GM06990 (cell line): Measurements from ENCODE around the gene TMEM117.

Experiments
- DNase-seq: peaks from one replicate; pipeline ENCODE4 v3.0.0-alpha.2; 2011; ENCODE audit not compliant: insufficient read length; ENCODE audit errors: extremely low read depth
- H3K27me3 ChIP-seq: replicated peaks from 2 replicates; pipeline ENCODE4 v1.6.0; 2011; ENCODE audit warnings: low read length; ENCODE audit not compliant: control insufficient read depth, insufficient read depth
- H3K36me3 ChIP-seq: 2 replicates; pipeline ENCODE4 v1.5.1; 2011; ENCODE audit warnings: low read length; ENCODE audit not compliant: control insufficient read depth, insufficient read depth
- H3K4me3 ChIP-seq: replicated peaks from 2 replicates; pipeline ENCODE4 v1.5.1; 2011; ENCODE audit warnings: low read depth, mild to moderate bottlenecking, control low read depth, low read length
- TF ChIP-seq, protein P1 (sequence below): IDR thresholded peaks from 2 replicates; pipeline ENCODE4 v1.5.1; 2011; ENCODE audit warnings: low read length, control low read depth, mild to moderate bottlenecking, inconsistent platforms; ENCODE audit not compliant: insufficient read depth, poor library complexity, severe bottlenecking

The TMEM117 gene

DNA sequence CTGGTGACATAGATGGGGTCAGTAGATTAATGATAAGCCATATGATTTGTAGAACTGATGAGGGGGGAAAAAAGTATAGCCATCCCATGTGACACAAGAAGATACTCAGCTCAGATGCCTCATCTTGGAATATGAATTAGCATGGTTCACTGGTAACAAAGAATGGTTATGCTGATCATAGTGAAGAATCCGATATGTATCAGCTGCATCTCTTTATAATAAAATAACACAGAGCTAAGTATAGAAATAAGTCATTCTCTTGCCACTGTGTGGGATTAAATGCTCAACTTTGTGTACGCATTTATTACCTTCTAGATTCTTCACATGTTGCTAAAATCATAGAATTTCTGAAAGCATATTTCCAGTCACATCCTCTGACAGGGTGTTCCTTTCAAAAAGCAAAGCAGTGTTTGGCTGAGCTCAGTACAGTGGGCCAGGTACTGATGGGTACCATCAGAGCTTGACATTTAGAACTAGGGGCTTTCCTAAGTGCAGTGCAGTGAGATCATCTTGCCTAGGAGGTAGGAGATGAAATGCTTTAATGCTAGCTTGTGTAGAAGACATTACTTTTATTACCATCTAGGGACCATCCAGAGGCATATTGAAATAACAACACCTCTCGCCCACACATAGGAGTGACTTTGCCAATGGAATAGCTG lies 256.2 kb downstream of the TMEM117 start:
- H3K4me3 ChIP-seq: no peak overlapping the region
- DNase-seq: no peak
- TF ChIP-seq, protein P1, sequence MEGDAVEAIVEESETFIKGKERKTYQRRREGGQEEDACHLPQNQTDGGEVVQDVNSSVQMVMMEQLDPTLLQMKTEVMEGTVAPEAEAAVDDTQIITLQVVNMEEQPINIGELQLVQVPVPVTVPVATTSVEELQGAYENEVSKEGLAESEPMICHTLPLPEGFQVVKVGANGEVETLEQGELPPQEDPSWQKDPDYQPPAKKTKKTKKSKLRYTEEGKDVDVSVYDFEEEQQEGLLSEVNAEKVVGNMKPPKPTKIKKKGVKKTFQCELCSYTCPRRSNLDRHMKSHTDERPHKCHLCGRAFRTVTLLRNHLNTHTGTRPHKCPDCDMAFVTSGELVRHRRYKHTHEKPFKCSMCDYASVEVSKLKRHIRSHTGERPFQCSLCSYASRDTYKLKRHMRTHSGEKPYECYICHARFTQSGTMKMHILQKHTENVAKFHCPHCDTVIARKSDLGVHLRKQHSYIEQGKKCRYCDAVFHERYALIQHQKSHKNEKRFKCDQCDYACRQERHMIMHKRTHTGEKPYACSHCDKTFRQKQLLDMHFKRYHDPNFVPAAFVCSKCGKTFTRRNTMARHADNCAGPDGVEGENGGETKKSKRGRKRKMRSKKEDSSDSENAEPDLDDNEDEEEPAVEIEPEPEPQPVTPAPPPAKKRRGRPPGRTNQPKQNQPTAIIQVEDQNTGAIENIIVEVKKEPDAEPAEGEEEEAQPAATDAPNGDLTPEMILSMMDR: no peak
- H3K36me3 ChIP-seq: no peaks in the 10 kb centered on the region
- no peaks in the 10 kb centered on the region for H3K27me3 ChIP-seq

- H3K36me3 ChIP-seq: no peaks in the 10 kb centered on the region
- TF ChIP-seq, protein P1: no peak
- H3K4me3 ChIP-seq: no peak overlapping the region
- no peak for DNase-seq
- no peaks in the 10 kb centered on the region for H3K27me3 ChIP-seq
Observed at GRCh38 chr12:44098786-44099185, 262.9 kb downstream of the TMEM117 start.

- Histone ChIP-seq H3K27me3 (no peaks in the 10 kb centered on the region), H3K36me3 (no peaks in the 10 kb centered on the region), H3K4me3 (no peak overlapping the region)
- TF ChIP-seq, protein P1: no peak
- DNase-seq: no peak
Observed at GRCh38 chr12:44099486-44099885, 263.6 kb downstream of the TMEM117 start.

GRCh38 chr12:44100264-44100663 lies 264.4 kb downstream of the TMEM117 start:
- H3K27me3 ChIP-seq: no peaks in the 10 kb centered on the region
- H3K4me3 ChIP-seq: no peak overlapping the region
- no peak for DNase-seq
- H3K36me3 ChIP-seq: no peaks in the 10 kb centered on the region
- TF ChIP-seq, protein P1: no peak

GRCh38 chr12:44101475-44101874 lies 265.6 kb downstream of the TMEM117 start:
- no peak for DNase-seq
- TF ChIP-seq, protein P1: no peak
- no peak overlapping the region for H3K4me3 ChIP-seq
- no peaks in the 10 kb centered on the region for H3K27me3 ChIP-seq
- H3K36me3 ChIP-seq: no peaks in the 10 kb centered on the region

DNA sequence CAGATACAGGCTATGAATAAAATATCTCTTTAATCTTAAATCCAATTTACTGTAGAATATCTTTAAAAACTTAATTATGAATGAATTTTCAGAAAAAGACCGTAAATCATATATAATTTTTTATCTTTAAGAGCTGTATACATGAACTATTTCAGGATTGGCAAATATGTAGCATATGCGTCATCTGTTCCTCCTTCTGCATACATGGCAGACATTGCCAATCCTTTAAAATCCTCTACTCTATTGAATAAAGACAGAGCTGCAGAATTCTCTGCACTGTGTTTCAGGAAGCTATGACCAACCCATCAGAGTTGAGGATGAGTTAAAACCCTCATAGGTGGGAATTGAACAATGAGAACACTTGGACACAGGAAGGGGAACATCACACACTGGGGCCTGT lies 279.0 kb downstream of the TMEM117 start:
- DNase-seq: no peak
- Histone ChIP-seq H3K27me3 (no peaks in the 10 kb centered on the region), H3K4me3 (no peak overlapping the region), H3K36me3 (no peaks in the 10 kb centered on the region)
- TF ChIP-seq, protein P1: no peak
